SIG-M5 (cell line): ENCODE measurements around the gene COQ2.
"Not testable (repeated sequence)": the region's sequence is repeated elsewhere in the genome, so short reads cannot be mapped to it uniquely, and the experiment has no call there.

Source experiments
- DNase-seq: peaks from one replicate; lab custom pipeline; 2025; lab: John Stamatoyannopoulos, UW

The COQ2 gene

GRCh38 chr4:83283181-83283580 lies 1.4 kb downstream of the COQ2 start:
- DNase-seq: no peak

GRCh38 chr4:83282049-83282535 lies 2.5 kb downstream of the COQ2 start:
- DNase-seq: no peak

DNA sequence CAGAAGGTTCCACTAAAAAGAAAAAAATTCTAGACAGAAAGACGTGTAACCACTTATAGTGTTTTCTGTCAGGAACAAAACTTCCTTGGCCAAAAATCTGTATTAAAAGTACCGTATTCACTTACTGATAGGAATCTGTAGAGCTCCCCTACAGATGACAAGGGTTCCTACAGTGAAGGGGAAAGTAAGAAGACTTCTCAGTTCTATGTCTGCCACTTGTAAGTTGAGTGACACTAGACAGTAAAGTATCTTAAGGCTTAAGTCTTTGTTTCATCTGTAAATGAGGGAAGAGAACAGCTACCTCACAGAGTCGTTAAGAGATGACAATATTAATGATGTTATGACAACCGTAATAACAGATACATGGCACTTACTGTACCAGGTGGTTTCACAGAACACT lies 3.3 kb downstream of the COQ2 start:
- no peak for DNase-seq

DNA sequence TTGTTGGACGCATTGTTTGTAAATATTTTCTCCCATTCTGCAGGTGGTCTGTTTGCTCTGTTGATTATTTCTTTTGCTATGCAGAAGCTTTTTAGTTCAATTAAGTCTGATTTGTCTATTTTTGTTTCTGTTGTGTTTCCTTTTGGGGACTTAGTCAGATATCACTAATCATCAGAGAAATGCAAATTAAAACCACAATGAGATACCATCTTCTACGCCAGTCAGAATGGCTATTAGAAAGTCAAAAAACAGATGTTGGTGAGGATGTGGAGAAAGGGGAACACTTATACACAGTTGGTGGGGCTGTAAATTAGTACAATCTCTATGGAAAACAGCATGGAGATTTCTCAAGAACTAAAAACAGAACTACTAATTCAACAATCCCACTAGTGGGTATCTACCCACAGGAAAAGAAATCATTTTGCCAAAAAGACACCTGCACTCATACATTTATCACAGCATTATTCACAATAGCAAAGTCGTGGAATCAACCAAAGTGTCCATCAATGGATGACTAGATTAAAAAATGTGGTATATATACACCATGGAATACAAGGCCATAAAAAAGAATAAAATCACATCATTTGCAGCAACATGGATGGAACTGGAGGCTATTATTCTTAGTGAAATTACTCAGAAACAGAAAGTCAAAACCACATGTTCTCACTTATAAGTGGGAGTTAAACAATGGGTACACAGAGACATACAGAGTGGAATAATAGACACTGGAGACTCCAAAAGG lies 8.1 kb downstream of the COQ2 start:
- DNase-seq: no peak

DNA sequence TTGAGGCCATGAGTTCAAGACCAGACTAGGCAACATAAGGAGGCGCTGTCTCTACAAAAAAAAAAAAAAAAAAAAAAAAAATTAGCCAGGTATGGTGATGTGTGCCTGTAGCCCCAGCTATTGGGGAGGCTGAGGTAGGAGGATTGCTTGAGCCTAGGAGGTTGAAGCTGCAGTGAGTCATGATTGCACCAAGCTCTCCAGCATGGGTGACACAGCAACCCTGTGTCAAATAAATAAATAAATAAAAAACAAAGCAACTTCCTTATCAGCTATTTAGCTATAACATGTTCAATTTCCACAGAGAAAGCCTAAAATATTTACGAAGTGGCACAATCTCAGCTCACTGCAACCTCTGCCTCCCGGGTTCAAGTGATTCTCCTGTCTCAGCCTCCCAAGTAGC lies 10.7 kb downstream of the COQ2 start:
- DNase-seq: not testable (repeated sequence)

DNA sequence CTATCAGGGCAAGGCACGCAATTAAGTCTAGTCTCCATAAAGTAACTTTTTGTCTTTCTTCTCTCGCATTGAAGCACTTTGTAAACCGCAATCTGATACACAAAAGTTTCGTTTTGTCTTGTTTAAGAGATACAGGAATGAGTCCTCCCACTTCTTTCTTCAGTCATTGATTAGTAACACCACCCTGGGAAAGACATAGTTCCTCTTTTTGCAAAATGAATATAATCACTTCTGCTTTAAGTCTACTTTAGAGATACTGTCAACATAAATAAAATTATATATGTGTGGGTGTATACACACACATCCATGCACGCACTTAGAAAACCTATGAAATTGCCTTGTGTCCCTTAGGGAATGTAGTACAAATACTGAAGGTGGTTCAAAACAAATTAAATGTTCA lies 11.7 kb downstream of the COQ2 start:
- peak; percentile 96 for DNase-seq

DNA sequence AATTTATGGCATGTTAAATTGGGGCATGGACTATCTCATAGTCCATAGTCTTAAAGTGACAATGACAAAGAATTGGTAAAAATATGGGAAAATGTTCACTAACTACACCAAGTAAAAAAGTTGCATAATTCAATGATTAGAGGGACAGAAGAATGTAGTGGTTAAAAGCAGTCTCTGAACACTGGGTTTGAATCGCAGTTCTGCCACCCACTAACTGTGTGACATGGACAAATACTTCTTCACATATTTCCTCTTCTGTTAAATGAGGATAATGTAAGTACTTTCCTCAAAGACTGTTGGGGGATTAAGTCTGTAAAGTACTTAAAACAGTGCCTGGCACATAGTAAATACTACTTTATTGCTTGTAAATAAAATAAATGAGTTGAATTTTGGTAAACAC lies 15.3 kb downstream of the COQ2 start:
- DNase-seq: no peak

DNA sequence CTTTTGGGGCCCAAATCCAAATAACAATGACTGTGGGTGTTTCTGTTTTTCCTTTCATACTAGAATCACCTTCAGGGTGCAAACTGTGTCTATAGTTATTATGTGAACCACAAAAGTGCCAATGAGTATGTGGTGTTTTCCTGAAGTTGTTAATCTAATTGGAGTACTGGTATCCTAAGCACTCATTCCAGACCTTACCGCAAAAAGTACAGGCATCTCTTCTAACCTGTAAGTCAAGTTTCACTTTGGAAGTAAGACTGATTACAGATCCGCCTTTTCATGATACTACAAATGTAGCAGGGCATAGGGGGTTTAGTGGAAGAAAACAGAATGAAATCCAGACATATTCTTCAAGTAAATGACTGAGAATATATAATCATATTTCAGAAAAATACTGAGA lies 16.1 kb downstream of the COQ2 start:
- no peak for DNase-seq

DNA sequence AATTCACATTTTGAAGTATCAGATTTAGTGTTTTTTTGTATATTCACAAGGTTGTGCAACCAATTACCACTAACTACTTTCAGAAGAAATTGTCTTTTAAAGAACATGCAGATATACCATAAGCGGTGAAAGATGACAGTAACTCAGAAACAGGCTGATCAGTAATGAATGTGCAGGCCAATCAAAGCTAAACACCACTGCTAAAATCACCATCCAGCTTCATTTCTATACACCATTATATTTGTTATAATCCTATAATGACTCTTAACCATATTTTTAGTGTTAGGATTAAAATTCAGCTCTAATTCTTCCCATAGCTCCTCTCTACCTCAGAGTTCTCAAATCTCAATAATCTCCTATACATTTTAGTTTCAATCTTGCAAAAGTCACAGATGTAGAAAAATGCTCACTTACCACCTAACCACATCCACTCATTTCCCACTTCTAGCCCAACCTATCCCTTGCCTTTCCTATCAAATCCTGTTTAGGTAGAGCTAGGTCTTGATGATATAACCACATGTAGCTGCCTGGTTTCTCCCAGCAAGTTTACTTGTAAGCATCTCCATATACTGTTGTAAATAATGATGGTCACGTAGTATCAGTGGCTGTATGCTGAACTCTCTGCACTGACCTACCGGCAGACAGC lies 16.6 kb downstream of the COQ2 start:
- no peak for DNase-seq

DNA sequence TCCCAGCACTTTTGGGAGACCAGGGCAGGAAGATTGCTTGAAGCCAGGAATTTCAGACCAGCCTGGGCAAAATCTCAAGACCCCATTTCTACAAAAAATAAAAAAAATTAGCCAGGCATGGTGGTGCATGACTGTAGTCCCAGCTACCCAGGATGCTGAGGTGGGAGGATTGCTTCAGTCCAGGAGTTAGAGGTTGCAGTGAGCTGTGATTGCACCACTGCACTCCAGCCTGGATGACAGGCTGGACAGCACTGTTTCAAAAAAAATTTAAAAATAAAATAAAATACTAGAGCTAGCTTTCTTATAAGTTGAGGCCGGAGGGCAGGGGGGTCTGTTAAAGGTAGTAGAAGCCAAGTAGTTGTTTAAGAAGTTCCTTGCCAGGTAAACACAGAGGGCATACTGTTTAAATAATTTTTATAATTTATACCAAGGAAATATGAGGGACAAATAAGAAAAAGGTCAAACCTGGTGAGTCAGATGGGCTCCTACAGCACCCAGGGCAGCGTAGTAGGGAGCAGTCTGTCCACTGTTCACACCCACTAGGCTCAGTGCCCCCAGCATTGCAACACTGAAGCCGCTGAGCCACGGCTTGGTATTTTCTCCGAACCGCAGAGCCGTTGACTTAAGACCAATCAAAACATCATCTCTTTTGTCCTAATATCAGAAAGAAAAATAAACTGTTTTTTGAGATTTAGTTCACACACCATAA lies 17.3 kb downstream of the COQ2 start:
- no peak for DNase-seq

DNA sequence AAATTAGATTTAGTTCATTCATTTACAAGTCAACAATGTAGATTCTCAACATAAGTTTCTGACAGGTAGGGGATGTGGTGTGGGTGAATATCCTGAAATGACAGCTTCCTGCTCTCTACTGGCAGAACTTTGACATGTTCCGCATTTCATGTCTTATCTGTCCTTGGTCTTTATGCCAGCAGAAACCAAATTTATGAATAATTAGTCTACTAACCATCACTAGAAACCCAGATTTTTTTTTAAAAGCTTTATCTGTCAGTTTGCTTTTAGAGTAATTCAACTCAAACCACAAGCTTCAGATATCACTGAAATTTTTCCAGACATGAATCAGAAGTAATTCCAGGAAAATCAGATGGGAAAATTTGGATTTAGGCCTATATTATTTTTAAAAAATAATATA lies 17.9 kb downstream of the COQ2 start:
- DNase-seq: no peak

DNA sequence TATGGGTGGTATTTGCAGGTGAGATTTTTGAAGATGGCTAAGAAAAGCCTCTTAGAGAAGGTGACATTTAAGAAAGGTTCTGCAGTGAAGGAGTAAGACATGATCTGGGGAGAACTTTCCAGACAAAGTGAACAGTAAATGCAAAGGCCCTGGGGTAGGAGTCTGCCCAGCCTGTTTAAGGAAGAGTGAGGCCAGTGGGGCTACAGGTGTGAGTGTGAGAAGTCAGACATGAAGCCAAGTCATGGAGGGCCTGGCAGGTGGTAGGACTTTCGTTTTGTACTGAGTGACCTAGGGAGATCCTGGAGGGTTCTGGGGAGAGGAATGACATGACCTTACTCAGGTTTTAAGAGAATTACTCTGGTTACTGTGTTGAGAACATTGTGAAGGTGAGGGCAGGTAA lies 21.5 kb downstream of the COQ2 start:
- no peak for DNase-seq

- no peak for DNase-seq
Observed at GRCh38 chr4:83262682-83263081, 21.9 kb downstream of the COQ2 start.

DNA sequence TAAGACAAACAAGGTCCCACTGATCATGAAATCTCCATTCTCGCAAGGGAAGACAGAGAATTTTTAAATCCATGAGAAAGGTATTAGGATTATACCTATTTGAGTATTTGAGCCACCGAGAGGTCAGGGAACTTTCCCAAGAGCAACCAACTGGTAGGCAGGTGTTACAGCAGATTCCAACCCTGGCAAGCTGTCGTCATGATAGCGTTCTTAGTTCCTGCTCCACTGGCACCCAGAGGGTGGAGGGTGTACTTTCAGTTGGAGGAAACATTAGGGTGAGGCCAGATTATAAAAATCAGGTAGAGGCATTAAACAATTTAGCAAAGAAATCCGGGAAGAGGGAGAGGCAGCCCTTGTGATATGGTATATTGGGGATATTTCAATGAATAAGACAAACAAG lies 23.3 kb downstream of the COQ2 start:
- DNase-seq: no peak

- DNase-seq: no peak
Observed at GRCh38 chr4:83259586-83259985, 25.0 kb downstream of the COQ2 start.

GRCh38 chr4:83258461-83258860 lies 26.1 kb downstream of the COQ2 start:
- DNase-seq: no peak

DNA sequence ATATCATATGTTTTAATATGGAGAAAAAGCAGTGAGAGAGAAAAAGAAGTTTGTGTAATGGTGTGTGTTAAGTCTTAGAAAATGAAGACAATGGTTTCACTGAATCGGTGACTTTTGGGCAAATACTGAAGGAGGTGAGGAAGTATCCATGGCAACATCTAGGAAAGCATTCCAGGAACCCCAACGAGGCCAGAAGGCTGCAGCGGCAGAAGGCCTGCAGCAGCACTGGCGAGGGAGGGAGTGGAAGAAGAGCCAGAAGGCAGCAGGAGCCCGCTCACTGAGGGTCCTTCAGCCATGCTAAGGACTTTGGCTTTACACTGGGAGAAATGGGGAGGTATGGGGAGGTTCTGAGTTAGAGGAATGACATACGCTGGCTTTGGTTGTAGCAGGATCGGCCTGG lies 26.8 kb downstream of the COQ2 start:
- DNase-seq: no peak

GRCh38 chr4:83255584-83255983 lies 29.0 kb downstream of the COQ2 start:
- DNase-seq: no peak

DNA sequence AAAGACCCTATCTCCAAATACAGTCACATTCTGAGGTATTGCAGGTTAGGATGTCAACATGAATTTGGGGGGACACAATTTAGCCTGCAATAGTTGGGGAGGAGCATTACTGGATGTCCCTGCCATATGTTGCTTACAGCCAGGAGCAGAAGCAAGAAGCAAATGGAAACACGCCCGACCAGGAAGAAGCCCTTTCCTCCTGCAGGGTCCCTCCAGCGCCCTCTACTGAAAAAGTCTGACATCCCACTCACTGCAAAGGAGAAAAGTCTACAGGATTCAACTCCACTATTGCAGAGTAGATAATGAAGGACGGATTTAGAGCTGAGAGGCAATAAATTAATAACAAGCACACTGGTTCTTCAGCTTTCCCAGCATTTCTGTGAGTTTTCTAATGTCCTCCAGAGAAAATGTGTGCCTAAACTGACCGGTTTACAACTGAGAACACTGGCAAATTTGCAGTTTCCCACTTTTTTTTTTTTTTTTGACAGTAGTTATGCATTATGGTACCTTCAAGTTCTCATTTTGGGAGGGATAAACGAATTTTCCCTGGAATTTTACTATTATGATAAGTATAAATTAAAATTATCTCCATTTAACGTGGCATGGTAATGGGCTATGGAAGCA lies 31.7 kb downstream of the COQ2 start:
- peak; percentile 19 for DNase-seq

DNA sequence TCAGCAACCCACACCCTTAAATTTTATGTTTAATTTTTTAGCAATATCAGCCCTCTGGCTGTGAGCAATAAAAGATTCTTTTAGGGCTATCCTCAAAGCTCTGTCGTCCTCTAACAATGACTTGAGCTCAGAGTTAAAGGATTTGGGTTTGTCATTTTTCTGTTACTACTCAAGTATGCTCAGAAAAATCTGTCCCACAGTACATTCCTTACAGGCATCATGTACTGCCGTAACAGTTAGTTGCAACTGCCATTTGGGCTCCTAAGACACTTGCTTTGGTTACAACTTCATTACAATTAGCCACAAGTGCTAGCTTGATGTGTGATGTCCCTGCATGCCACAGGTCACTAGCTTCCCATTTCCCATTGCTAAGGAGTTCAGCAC lies 33.2 kb downstream of the COQ2 start:
- DNase-seq: no peak

DNA sequence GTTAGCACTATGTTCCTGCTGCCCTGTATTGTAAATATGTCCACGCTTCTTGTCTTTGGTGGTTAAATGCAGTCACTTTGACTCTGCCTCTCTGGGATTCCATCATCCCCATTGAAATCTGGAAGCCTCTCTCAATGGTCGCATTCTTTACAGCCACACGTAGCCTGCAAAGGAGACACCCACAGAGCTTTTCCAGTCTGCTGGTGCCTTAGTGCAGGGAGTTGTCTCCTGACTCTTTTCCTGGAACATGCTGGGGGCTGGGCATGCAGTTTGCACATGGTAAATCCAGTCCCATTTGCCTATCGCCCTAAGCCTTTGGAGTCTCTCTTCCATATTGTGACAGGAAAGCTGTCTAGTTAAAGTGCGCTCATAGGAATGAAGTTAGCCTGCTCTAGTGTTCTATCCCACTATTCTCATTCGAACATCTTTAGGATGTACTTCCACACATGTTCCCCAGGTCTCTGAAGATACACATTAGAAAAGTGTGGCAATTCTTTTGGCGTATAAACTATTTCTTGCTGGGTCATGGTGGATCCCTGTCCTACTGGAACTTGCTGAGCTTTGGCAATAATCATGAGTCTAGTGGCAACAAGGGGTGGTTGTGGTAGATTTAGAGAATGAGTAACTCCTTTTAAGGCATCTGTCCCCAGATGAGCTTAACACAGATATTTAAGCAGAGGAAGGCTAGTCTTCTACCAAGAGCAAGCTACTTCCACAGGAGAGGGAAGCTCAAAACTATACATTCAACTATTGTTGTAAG lies 33.7 kb downstream of the COQ2 start:
- DNase-seq: no peak

GRCh38 chr4:83248486-83248885 lies 36.1 kb downstream of the COQ2 start:
- no peak for DNase-seq
